Measurements from ENCODE around the gene AKAP8.
"Not testable (repeated sequence)": the region's sequence is repeated elsewhere in the genome, so short reads cannot be mapped to it uniquely, and the experiment has no call there.

AKAP8 gene

GRCh38 chr19:15412832-15413231 is 33.2 kb upstream of the AKAP8 start:
- no peak for DNase-seq (ENCODE audit: low read depth)
- no peak overlapping the region for H3K4me3 ChIP-seq (ENCODE audit: low read depth, low read length)
- TF ChIP-seq MYC (IDR thresholded peaks at IDR 0.05; ENCODE audit: low read depth, low read length) (no peak), MAX (IDR thresholded peaks at IDR 0.05; ENCODE audit: low read depth, low read length) (no peak)

GRCh38 chr19:15411351-15411750 is 31.8 kb upstream of the AKAP8 start:
- not testable (repeated sequence) for H3K4me3 ChIP-seq (ENCODE audit: low read depth, low read length)
- peak; percentile 24 for DNase-seq (ENCODE audit: low read depth)

GRCh38 chr19:15404780-15405211 is 25.2 kb upstream of the AKAP8 start:
- no peak overlapping the region for H3K4me3 ChIP-seq (ENCODE audit: low read depth, low read length)
- TF ChIP-seq POLR2A (IDR thresholded peaks at IDR 0.05; ENCODE audit: extremely low read depth, insufficient read length) (no peak), MAX (IDR thresholded peaks at IDR 0.05; ENCODE audit: low read depth, low read length) (no peak)
- DNase-seq (ENCODE audit: low read depth), result no peak

- DNase-seq (ENCODE audit: low read depth), result no peak
- no peak for TF ChIP-seq CTCF (IDR thresholded peaks at IDR 0.05; ENCODE audit: low read depth, low read length)
- TF ChIP-seq MAX (IDR thresholded peaks at IDR 0.05; ENCODE audit: low read depth, low read length), result no peak
- TF ChIP-seq MYC (IDR thresholded peaks at IDR 0.05; ENCODE audit: low read depth, low read length), result no peak
- TF ChIP-seq POLR2A (IDR thresholded peaks at IDR 0.05; ENCODE audit: extremely low read depth, insufficient read length), result no peak
- no peak overlapping the region for H3K4me3 ChIP-seq (ENCODE audit: low read depth, low read length)
Observed at GRCh38 chr19:15404097-15404779, 24.7 kb upstream of the AKAP8 start.

- DNase-seq (ENCODE audit: low read depth), result no peak
- TF ChIP-seq MYC (IDR thresholded peaks at IDR 0.05; ENCODE audit: low read depth, low read length) (no peak), CTCF (IDR thresholded peaks at IDR 0.05; ENCODE audit: low read depth, low read length) (no peak), MAX (IDR thresholded peaks at IDR 0.05; ENCODE audit: low read depth, low read length) (no peak), POLR2A (IDR thresholded peaks at IDR 0.05; ENCODE audit: extremely low read depth, insufficient read length) (no peak)
- no peak overlapping the region for H3K4me3 ChIP-seq (ENCODE audit: low read depth, low read length)
Observed at GRCh38 chr19:15403151-15403531, 23.6 kb upstream of the AKAP8 start.

- no peak for DNase-seq (ENCODE audit: low read depth)
- no peak overlapping the region for H3K4me3 ChIP-seq (ENCODE audit: low read depth, low read length)
- no peak for TF ChIP-seq MAX (IDR thresholded peaks at IDR 0.05; ENCODE audit: low read depth, low read length)
- TF ChIP-seq MYC (IDR thresholded peaks at IDR 0.05; ENCODE audit: low read depth, low read length), result no peak
- no peak for TF ChIP-seq CTCF (IDR thresholded peaks at IDR 0.05; ENCODE audit: low read depth, low read length)
- TF ChIP-seq POLR2A (IDR thresholded peaks at IDR 0.05; ENCODE audit: extremely low read depth, insufficient read length), result no peak
Observed at GRCh38 chr19:15402411-15403150, 23.0 kb upstream of the AKAP8 start.

GRCh38 chr19:15401397-15401710 is 21.8 kb upstream of the AKAP8 start:
- no peak for DNase-seq (ENCODE audit: low read depth)
- no peak overlapping the region for H3K4me3 ChIP-seq (ENCODE audit: low read depth, low read length)
- TF ChIP-seq POLR2A (IDR thresholded peaks at IDR 0.05; ENCODE audit: extremely low read depth, insufficient read length) (no peak), MAX (IDR thresholded peaks at IDR 0.05; ENCODE audit: low read depth, low read length) (no peak), MYC (IDR thresholded peaks at IDR 0.05; ENCODE audit: low read depth, low read length) (no peak), CTCF (IDR thresholded peaks at IDR 0.05; ENCODE audit: low read depth, low read length) (no peak)
